ENCODE results near the gene LNPK.

Gene LNPK

GRCh38 chr2:176024083-176024482 lies 22.0 kb upstream of the LNPK start:
- no peak for DNase-seq (ENCODE audit: low read depth)
- H3K4me3 ChIP-seq (ENCODE audit: low read depth, low read length) = no peak overlapping the region
- no peak for TF ChIP-seq CTCF (IDR thresholded peaks at IDR 0.05; ENCODE audit: insufficient read depth, low read depth, low read length, missing control alignments)

DNA sequence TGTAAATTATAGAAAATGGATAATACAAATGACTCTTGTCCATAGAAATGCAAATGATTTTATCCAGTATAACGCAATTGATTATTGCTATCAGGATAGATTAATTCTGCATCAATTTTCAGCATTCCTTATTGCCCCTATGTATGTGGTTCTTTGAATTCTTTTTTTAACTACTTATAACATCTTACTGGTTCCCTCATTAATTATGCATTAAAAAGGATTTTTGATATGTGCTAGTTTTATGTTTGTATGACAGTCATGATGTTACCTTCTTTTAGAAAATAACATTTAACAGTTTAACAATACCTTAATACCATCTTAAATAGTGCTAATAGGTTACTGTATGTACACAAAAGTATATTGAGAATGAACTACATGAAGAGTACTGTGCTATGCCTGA lies 20.0 kb upstream of the LNPK start:
- no peak overlapping the region for H3K4me3 ChIP-seq (ENCODE audit: low read depth, low read length)
- DNase-seq (ENCODE audit: low read depth) = no peak
- TF ChIP-seq CTCF (IDR thresholded peaks at IDR 0.05; ENCODE audit: insufficient read depth, low read depth, low read length, missing control alignments) = no peak

DNA sequence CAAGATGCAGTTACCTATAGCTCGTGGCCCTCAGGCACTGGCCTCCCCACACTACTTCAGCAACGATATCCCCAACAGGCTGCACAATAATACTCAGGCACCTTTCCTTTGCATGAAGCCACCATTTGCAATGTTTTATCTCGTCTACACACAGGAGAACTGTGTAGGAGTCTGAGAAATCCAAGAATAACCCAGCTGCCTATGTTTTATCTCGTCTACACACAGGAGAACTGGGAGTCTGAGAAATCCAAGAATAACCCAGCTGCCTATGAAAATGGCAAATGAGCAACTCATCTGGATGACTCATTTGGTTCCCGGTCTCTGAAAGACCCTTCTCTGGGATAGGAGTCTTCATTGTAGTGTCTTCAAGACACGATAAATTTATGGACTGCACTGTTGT lies 18.3 kb upstream of the LNPK start:
- DNase-seq (ENCODE audit: low read depth) = no peak
- TF ChIP-seq CTCF (IDR thresholded peaks at IDR 0.05; ENCODE audit: insufficient read depth, low read depth, low read length, missing control alignments) = no peak

DNA sequence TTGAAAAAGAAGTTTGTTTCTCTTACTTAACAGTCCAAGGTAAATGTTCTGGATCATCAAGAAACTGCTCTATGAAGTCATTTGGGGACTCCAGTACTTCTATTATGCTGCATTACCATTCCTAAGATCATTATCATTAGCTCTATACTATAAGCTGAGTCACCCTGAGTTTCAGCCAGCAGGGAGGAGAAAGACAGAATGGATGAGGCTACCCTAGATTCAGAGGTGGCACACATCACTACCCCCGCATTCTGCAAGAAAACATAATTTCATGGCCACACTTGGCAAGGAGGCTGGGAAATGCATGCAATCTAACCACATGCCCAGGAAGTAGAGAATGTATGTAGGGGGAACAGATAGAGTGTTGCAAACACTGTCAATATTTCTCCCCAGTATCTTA lies 16.6 kb upstream of the LNPK start:
- no peak for DNase-seq (ENCODE audit: low read depth)
- TF ChIP-seq CTCF (IDR thresholded peaks at IDR 0.05; ENCODE audit: insufficient read depth, low read depth, low read length, missing control alignments) = no peak
- H3K4me3 ChIP-seq (ENCODE audit: low read depth, low read length) = no peak overlapping the region

More for the DNA sequence above, 18.3 kb upstream of the LNPK start:
- H3K4me3 ChIP-seq (ENCODE audit: low read depth, low read length) = no peak overlapping the region

- DNase-seq (ENCODE audit: low read depth) = no peak
- no peak overlapping the region for H3K4me3 ChIP-seq (ENCODE audit: low read depth, low read length)
- no peak for TF ChIP-seq CTCF (IDR thresholded peaks at IDR 0.05; ENCODE audit: insufficient read depth, low read depth, low read length, missing control alignments)
Measured at GRCh38 chr2:176009445-176009844, 7.4 kb upstream of the LNPK start.

DNA sequence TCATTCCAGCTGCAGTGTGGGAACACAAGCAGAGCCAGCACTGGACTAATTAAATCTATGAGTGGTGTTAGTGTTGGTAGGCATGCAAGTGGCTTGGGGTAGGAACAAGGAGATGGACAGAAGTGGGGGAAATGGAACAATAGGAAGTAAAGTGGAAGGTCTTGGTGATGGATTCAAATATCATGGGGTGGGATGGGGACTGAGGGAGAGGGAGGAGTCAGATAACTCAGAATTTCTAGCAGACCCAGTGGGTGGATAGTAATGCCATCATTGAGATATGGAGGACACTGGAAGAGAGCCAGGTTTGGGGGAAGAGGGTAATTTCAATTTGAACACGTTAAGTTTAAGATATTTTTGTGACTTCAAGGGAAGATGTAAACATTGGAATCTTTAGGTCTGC lies 2.9 kb upstream of the LNPK start:
- TF ChIP-seq CTCF (IDR thresholded peaks at IDR 0.05; ENCODE audit: insufficient read depth, low read depth, low read length, missing control alignments) = no peak
- DNase-seq (ENCODE audit: low read depth) = no peak
- H3K4me3 ChIP-seq (ENCODE audit: low read depth, low read length) = no peak overlapping the region

DNA sequence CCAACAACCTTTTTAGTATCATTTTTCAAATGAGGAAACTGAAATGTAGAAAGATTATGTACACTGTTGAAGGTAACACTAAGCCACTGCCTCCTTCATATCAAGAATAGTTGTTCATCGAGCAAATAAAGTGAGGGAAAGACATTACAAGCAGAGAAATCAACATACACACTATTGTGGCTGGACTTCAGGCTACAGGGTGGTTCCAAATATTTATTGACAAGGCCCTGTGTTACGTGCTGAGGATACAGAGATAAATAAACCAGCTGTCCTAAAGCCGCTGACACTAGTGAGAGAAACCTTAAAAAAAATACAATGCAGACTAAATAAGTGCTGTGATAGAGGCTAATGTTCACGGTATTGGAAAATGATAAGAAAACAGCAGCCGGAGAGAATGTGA lies 1.9 kb upstream of the LNPK start:
- H3K4me3 ChIP-seq (ENCODE audit: low read depth, low read length) = no peak overlapping the region
- no peak for TF ChIP-seq CTCF (IDR thresholded peaks at IDR 0.05; ENCODE audit: insufficient read depth, low read depth, low read length, missing control alignments)
- DNase-seq (ENCODE audit: low read depth) = no peak
